Left renal cortex interstitium (tissue), 4 donors: Measurements from ENCODE around the gene OTOF. TPM values are rescaled to one million over a fixed set of nuclear protein-coding genes. Genes with fewer than 3 reads are reported as not detected.

ENCODE experiments used
- DNase-seq, 4 donors: peaks; one replicate each; pipeline ENCODE4 v3.0.0-alpha.2; 2013; ENCODE audit warnings: low read depth in 4 of 4, low spot score in 2 of 4, missing footprints in 1 of 4
- polyA plus RNA-seq, 4 donors: library from polyadenylated mRNA; unstranded; fragments of 120-200 nt; gene quantifications; one replicate each; pipeline ENCODE4 v1.2.1, GENCODE V29; 2013; ENCODE audit not compliant: insufficient read length in 4 of 4

Gene OTOF
- polyA plus RNA-seq, 4 donors = 0.10 to 0.24 (median 0.20) TPM

DNA sequence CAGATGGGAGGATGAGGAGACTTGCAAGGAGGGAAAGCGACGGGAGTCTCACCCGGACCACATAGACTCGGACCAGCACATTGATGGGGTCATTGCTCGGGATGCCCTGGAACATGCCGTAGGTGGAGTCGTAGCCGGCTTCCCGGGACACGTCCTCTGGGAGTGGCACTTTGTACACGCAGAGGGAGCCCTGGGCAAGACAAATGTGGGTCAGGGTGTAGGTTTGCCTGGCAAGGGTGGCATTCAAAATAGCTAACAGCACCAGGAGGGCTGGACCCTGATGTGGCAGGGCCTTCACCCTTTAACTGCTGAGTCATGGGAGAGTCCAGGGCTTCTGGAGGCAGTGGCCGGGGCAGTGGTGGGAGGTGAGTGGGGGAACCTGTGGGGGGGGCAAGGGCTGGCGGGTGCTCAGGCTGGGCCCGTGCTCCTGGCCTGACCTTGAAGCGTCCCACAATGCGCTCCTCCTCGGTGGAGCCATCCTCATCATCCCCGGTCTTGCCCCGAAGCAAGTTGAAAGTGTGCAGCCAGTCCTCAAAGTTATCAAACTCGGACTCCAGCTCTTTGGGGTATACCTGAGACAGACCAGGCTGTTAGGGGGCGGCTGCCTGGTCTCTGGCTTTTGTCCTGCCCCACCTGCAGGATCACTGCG, 11.1 kb downstream of the OTOF start:
- no peak for DNase-seq

- no peak for DNase-seq
Measured at GRCh38 chr2:26465981-26466471, 11.9 kb downstream of the OTOF start.

DNA sequence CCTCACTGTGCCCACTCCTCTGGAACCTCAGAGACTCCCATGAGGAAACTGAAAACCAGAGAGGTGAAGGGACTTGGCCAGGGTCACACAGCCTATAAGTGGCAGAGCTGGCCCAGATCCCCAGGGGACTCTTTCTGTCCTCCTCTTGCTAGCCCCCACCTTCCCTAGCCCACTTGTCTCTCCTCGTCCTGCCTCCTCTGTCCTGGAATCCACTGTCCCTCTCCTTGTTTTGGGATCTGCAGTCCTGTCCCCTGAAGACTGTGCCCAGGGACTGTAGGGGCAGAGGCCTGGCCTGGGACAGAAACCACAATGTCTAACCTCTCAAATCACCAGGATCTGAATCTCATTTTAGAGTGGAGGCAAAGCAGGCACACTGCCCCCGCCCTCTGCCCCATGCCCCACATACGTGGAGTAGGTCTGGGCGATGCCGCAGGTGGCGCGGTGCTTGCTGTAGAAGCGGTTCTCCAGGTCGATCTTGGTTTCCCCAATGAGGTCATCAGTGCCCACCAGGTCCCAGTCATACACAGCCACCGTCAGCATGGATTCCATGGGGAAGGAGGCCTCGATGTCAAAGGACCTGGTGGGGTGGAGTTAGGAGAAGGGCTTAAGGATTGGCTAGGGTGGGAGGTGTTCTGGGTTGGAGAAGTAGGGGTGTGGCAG, 12.5 kb downstream of the OTOF start:
- DNase-seq = no peak

- no peak for DNase-seq
Measured at GRCh38 chr2:26464390-26465265, 13.3 kb downstream of the OTOF start.

GRCh38 chr2:26463244-26464192, 14.4 kb downstream of the OTOF start:
- DNase-seq = no peak

DNA sequence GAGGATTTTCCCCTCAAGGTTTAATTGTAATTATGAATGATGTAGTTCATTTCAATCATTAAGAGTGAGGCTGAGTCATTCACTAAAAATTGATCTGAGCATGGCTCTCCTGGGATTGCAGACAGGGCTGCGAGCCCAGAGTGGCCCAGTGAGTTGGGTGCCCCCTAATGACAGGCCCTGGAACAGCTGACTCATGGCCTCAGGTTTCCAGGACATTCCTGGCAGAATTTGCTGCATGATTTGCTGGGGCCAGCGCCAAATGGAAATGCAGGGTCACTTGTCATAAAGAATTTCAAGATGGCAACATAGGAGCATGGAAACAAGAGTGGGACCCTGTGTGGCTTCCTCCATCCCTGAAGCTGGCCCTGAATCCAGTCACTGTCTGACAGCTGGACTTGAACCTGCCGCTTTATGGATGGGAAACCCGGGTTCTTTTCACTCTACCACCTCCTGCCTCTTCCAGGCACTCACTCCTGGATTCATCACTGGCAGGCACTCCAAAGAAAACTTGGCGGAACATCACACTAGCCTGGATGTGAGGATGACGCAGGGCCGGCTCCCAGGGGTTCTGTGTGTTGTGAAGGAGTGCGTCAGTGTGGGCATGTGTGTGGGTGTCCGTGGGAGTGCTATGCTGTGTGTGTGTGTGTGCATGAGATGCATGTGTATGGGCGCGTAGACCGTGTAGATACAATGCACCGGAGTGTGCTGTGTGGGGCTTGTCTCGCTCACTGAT, 15.2 kb downstream of the OTOF start:
- DNase-seq = no peak

DNA sequence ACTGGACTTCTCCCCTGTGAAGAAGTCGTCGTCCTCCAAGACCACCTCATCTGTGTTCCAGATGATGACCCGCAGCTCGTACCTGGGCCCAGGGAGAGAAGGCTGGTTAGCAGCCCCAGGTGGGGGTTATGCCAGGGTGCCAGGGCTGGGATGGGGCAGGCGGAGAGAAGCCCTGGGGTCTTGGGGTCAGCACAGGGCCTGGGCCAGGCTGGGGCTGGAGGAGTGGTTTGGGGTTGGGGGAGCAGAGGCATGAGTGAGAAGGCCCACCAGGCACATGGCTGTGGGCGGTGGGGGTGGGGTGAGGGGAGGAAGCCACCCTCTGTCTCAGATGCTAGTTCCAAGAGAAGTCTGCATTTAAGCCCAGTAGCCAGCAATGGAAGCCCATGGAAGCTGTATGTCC, 15.8 kb downstream of the OTOF start:
- no peak for DNase-seq

- DNase-seq = no peak
Measured at GRCh38 chr2:26461601-26462023, 16.3 kb downstream of the OTOF start.

- DNase-seq = no peak
Measured at GRCh38 chr2:26460613-26461031, 17.3 kb downstream of the OTOF start.

DNA sequence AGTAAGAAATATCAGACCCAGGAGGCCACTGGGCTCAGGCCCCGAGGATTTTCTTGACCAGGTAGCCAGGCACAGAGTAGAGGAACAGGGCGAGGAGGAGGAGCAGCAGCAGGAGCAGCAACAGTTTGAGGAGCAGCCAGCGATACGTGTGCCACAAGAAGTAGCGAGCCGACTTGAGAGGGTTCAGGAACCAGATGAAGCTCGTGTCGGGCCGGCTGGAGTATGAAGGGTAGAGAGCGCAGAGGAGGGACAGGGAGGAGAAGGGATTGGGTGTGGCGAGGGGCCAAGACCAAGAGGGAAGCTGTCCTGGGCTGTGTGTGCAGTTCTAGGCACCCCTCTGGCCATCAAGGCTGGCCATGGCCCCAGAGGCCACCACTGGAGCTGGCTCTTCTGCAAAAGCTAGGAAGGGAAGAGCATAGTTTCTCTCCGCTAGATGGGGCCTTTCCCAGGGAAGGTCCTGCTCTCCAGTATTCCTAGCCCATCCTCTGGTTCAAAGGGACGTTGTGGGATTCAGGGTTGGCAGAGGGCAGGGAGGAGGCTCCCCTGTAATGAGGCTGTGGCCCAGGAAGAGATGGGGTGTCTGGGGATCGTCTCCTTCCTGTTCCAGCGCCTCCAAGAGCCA, 17.8 kb downstream of the OTOF start:
- DNase-seq = no peak

GRCh38 chr2:26458365-26459042, 19.4 kb downstream of the OTOF start:
- DNase-seq = no peak

- no peak for DNase-seq
Measured at GRCh38 chr2:26457695-26458364, 20.1 kb downstream of the OTOF start.

DNA sequence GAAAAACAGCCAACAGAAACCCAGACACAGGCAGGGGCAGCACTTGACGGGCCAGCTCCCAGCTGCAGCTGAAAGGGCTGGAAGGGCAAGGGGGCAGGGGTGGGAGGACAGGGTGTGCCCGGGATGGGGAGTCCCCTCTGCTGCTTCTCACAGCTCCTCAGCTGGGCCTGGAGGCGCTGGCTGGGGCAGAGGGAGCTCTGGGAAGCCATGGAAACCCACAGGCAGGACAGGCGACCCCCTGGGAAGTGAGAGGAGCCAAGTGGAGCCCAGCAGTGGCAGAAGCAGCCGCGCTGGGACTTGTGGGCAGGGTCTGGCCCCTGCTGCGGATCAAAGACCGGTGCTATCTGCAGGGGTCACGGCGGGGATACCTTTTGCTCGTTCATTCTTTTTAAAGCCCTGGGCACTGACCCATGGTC, 20.7 kb downstream of the OTOF start:
- DNase-seq = no peak

- no peak for DNase-seq
Measured at GRCh38 chr2:26456440-26457250, 21.3 kb downstream of the OTOF start.

DNA sequence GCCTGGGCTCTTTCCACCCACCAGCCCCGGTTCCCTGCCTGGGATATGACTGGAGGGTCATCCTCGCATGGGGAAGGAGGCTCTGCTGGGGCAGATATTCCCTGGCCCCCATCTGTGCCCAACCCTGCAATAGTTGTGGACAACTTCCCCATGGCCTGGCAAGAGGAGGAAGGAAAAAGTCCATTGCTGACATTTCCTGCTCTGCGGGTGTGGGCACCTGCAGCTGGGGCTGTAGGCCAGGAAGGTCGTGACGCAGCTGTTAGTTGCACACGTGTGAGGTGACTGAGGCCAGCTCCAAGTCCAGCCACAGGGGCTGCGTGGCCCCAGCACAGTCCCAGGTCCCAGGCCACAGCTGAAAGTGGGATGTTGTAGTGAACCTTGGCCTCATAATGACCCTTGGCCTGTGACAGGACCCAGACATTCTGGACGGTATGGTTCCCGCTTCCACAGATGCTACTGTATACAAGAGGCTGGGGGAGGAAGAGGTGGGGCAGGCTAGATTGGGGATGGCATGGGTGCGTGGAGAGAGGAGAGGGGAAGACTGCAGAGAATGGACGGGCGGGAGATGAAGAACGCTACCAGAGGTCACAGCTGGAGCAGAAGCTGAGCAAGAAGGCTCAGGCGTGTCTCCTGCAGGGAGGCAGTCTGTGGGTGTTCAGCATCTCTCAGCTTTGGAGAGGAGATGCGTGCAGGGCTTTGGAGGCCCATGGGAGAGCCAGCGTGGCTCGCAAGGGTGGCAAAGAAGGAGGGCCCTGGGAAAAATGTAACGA, 22.1 kb downstream of the OTOF start:
- DNase-seq = no peak

DNA sequence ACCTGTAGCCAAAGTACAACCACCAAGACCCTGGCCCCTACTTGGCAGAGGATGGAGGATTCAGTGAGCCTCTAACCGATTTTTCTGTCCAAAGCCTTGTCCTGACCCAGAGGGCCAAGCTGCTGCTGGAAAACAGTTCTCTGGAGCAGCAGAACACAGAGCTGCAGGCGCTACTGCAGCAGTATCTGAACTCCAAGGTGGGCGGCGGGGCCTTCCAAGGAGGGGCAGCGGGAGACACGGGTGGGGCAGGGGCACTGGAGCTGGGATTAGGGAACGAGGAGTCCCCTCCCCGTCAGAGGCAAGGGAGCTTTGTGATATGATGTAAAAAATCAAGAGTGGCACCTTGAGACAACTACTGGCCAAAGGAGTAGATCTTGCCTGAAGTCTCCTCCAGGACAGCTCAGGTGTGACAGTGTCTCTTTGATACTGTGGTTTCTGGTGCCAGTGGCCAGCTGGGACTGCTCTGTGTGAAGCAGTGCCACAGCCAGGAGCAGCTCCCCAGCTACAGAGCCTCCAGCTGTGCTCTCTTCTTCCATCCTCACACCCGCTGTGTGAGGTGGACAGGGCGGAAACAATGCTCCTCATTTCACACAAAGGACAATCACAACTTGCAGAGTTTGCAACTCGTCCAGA, 22.8 kb downstream of the OTOF start:
- DNase-seq = no peak
